Measurements from ENCODE around the gene MGARP. TPM values are rescaled to one million over a fixed set of nuclear protein-coding genes. Genes with fewer than 3 reads are reported as not detected.

MGARP gene
- total and polyA plus RNA-seq, 8 donors, result 0.08 to 1.4 (median 0.31) TPM; not detected in 5

DNA sequence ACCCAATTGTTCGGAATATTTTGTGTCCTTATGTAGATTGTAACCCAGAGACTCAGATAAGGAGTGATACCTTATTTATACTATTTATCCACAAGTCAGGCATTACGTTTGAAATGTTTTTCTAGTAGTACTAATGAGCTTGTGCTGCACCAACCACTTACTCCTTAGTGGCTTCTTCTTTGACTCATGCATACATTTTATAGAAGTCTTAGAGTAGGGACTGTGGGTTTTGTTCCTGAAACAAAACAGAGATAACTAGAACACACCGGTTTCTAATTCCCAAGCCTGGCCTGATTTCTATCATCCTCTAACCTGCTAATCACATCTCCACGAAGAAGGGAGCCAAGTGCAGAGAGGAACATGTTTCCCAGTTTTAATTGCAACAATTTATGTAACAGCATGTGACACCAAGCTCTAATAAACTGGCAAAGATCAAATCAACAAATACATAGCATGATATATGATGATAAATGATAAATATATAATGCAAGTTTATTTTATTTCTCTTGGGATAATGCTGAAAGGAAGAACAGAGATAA is 32.3 kb downstream of the MGARP start:
- 35 to 65% (median 56%) methylated on average over 4 of the region's 4 CpGs for WGBS, 5 donors
- Histone ChIP-seq H3K4me1 (peaks cover 0 to 12% (median 2%) of the 10 kb centered on the region in 4 donors), H3K27me3 (no peaks in the 10 kb centered on the region), H3K4me3 (no peak overlapping the region), H3K36me3 (no peaks in the 10 kb centered on the region), H3K27ac (no peak overlapping the region), H3K9me3 (no peaks in the 10 kb centered on the region)
- TF ChIP-seq POLR2A (IDR thresholded peaks at IDR 0.05) (no peak), EP300 (IDR thresholded peaks at IDR 0.05) (no peak), POLR2AphosphoS5 (IDR thresholded peaks at IDR 0.05) (no peak)
- TF ChIP-seq, protein P1, sequence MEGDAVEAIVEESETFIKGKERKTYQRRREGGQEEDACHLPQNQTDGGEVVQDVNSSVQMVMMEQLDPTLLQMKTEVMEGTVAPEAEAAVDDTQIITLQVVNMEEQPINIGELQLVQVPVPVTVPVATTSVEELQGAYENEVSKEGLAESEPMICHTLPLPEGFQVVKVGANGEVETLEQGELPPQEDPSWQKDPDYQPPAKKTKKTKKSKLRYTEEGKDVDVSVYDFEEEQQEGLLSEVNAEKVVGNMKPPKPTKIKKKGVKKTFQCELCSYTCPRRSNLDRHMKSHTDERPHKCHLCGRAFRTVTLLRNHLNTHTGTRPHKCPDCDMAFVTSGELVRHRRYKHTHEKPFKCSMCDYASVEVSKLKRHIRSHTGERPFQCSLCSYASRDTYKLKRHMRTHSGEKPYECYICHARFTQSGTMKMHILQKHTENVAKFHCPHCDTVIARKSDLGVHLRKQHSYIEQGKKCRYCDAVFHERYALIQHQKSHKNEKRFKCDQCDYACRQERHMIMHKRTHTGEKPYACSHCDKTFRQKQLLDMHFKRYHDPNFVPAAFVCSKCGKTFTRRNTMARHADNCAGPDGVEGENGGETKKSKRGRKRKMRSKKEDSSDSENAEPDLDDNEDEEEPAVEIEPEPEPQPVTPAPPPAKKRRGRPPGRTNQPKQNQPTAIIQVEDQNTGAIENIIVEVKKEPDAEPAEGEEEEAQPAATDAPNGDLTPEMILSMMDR (IDR thresholded peaks at IDR 0.05), result no peak
- intact Hi-C loops (cut with DNase I; ENCODE audit: low total_unique reads), result no loop called here
- no peak for DNase-seq

DNA sequence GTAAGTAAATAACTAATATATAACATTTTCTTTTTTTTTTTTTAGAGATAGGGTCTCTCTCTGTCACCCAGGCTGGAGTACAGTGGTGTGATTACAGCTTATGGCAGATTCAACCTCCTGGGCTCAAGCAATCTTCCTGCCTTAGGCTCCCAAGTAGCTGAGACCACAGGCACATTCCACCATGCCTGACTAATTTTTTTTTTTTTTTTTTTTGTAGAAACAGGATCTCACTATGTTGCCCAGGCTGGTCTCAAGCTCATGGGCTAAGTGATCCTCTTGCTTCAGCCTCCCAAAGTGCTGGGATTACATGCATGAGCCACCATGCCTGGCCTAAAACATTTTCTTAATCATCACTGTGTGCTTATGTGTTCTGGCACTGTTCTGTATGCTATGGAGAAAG is 32.8 kb downstream of the MGARP start:
- H3K27me3 ChIP-seq, result no peaks in the 10 kb centered on the region
- no peak for DNase-seq
- no peak for TF ChIP-seq POLR2AphosphoS5 (IDR thresholded peaks at IDR 0.05)
- no peak for TF ChIP-seq EP300 (IDR thresholded peaks at IDR 0.05)
- no peaks in the 10 kb centered on the region for H3K36me3 ChIP-seq
- no peak overlapping the region for H3K4me3 ChIP-seq
- H3K27ac ChIP-seq, result no peak overlapping the region
- intact Hi-C loops (cut with DNase I; ENCODE audit: low total_unique reads), result no loop called here
- peaks cover 0 to 17% (median 2%) of the 10 kb centered on the region in 4 donors for H3K4me1 ChIP-seq
- H3K9me3 ChIP-seq, result no peaks in the 10 kb centered on the region

DNA sequence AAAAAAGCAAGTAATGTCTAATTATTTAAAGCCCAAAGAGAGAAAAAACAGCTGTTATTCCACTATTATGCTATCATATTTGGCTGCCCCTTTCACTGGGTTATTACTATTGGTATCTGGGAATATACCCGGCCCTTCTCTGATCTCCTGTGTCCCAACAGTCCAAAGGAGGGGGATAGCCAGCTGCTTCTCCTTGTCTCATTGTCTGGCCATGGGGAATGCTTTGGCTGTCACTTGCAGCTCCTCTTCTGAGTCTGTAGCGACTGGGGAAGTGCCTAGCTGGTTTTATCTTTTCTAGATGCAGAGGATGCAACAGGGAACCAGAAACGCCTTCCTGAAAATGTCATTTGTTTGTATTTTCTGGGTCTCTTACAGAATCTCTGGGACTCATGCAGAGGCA is 33.9 kb downstream of the MGARP start:
- intact Hi-C loops (cut with DNase I; ENCODE audit: low total_unique reads), result no loop called here
- no peak for DNase-seq
- peak overlapping the region in 1 of 5 donors; percentile 27 for H3K27ac ChIP-seq
- H3K4me3 ChIP-seq, result no peak overlapping the region
- TF ChIP-seq, protein P1 (IDR thresholded peaks at IDR 0.05), result no peak
- no peak for TF ChIP-seq POLR2AphosphoS5 (IDR thresholded peaks at IDR 0.05)
- TF ChIP-seq EP300 (IDR thresholded peaks at IDR 0.05), result no peak
- TF ChIP-seq POLR2A (IDR thresholded peaks at IDR 0.05), result no peak
- no peaks in the 10 kb centered on the region for H3K9me3 ChIP-seq
- H3K4me1 ChIP-seq, result peaks cover 0 to 17% (median 2%) of the 10 kb centered on the region in 4 donors
- 52 to 83% (median 73%) methylated on average over 3 of the region's 3 CpGs for WGBS, 5 donors
- H3K27me3 ChIP-seq, result no peaks in the 10 kb centered on the region
- H3K36me3 ChIP-seq, result no peaks in the 10 kb centered on the region

DNA sequence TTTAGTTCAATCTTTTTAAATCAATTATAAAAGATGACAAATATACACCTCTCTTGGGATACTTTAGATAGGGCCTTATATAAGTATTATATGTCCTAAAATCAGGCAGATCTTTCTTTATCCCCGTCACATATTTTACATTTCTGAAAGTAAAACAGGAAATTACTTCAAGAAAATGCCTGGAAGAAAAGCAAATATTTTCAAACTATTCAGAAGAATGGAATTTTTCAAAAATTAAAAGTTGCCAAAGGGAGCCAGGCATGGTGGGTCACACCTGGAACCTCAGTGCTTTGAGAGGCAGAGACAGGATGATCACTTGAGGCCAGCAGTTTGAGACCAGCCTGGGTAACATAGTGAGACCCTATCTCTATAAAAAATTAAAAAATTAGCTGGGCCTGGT is 34.4 kb downstream of the MGARP start:
- H3K9me3 ChIP-seq, result no peaks in the 10 kb centered on the region

More for the DNA sequence above, 34.4 kb downstream of the MGARP start:
- Histone ChIP-seq H3K27ac (peak overlapping the region in 1 of 5 donors; percentile 27), H3K27me3 (no peaks in the 10 kb centered on the region), H3K4me3 (no peak overlapping the region), H3K4me1 (peaks cover 0 to 17% (median 2%) of the 10 kb centered on the region in 4 donors), H3K36me3 (no peaks in the 10 kb centered on the region)
- DNase-seq, result no peak
- TF ChIP-seq POLR2A (IDR thresholded peaks at IDR 0.05), result no peak
- no peak for TF ChIP-seq EP300 (IDR thresholded peaks at IDR 0.05)
- TF ChIP-seq, protein P1 (IDR thresholded peaks at IDR 0.05), result no peak
- TF ChIP-seq POLR2AphosphoS5 (IDR thresholded peaks at IDR 0.05), result no peak
- intact Hi-C loops (cut with DNase I; ENCODE audit: low total_unique reads), result no loop called here
- 79 to 98% (median 83%) methylated on average over 1 of the region's 1 CpG for whole genome bisulfite sequencing, 5 donors
